Astrocyte (in vitro differentiated cells and primary cell): ENCODE results near the gene BSN. TPM values are rescaled to one million over a fixed set of nuclear protein-coding genes. Genes with fewer than 3 reads are reported as not detected.

Source experiments
- DNase-seq: peaks from one replicate; pipeline ENCODE4 v3.0.0-alpha.2; 2010; ENCODE audit warnings: low read depth
- FAIRE-seq: peaks from 2 replicates; lab custom pipeline; 2011; peaks lifted over from hg19 to GRCh38; lab: Jason Lieb, UNC
- H2AFZ ChIP-seq: 2 replicates; pipeline ENCODE4 v1.6.0; 2012; ENCODE audit warnings: low read depth, low read length, inconsistent platforms
- H3K27ac ChIP-seq: 2 replicates; pipeline ENCODE4 v1.5.1; 2011; ENCODE audit warnings: low read depth, low read length, inconsistent platforms
- H3K27me3 ChIP-seq: 2 replicates; pipeline ENCODE4 v1.6.0; 2011; ENCODE audit warnings: low read length, inconsistent platforms; ENCODE audit not compliant: insufficient read depth
- H3K36me3 ChIP-seq: 2 replicates; pipeline ENCODE4 v1.5.1; 2011; ENCODE audit warnings: low read length, inconsistent platforms; ENCODE audit not compliant: insufficient read depth
- H3K4me1 ChIP-seq: 2 replicates; pipeline ENCODE4 v1.5.1; 2011; ENCODE audit warnings: low read length, inconsistent platforms; ENCODE audit not compliant: insufficient read depth
- H3K4me2 ChIP-seq: 2 replicates; pipeline ENCODE4 v1.6.0; 2012; ENCODE audit warnings: low read length, inconsistent platforms
- H3K4me3 ChIP-seq: 2 replicates; pipeline ENCODE4 v1.5.1; 2011; ENCODE audit warnings: low read depth, mild to moderate bottlenecking, low read length, inconsistent platforms; ENCODE audit not compliant: insufficient read depth
- H3K79me2 ChIP-seq: 2 replicates; pipeline ENCODE4 v1.6.0; 2012; ENCODE audit warnings: mild to moderate bottlenecking, low read length, inconsistent platforms; ENCODE audit not compliant: insufficient read depth
- H3K9ac ChIP-seq: 2 replicates; pipeline ENCODE4 v1.6.0; 2012; ENCODE audit warnings: mild to moderate bottlenecking, low read length, inconsistent platforms
- H3K9me3 ChIP-seq: 2 replicates; pipeline ENCODE4 v1.5.1; 2012; ENCODE audit warnings: low read depth, mild to moderate bottlenecking, low read length, inconsistent platforms; ENCODE audit not compliant: insufficient read depth
- H4K20me1 ChIP-seq: 2 replicates; pipeline ENCODE4 v1.6.0; 2012; ENCODE audit warnings: low read length, inconsistent platforms; ENCODE audit not compliant: insufficient read depth
- H3K27ac Mint-ChIP-seq: one replicate; pipeline ENCODE4 v1.8.0; 2021; ENCODE audit warnings: mild to moderate bottlenecking, mixed read lengths; ENCODE audit not compliant: unreplicated experiment
- H3K27me3 Mint-ChIP-seq: one replicate; pipeline ENCODE4 v1.8.0; 2021; ENCODE audit warnings: low read depth, mixed read lengths; ENCODE audit not compliant: unreplicated experiment
- H3K36me3 Mint-ChIP-seq: one replicate; pipeline ENCODE4 v1.8.0; 2021; ENCODE audit warnings: low read depth, mixed read lengths; ENCODE audit not compliant: unreplicated experiment
- H3K4me1 Mint-ChIP-seq: one replicate; pipeline ENCODE4 v1.8.0; 2021; ENCODE audit warnings: low read depth, mixed read lengths; ENCODE audit not compliant: unreplicated experiment
- H3K4me3 Mint-ChIP-seq: one replicate; pipeline ENCODE4 v1.8.0; 2021; ENCODE audit warnings: mild to moderate bottlenecking, moderate library complexity, mixed read lengths; ENCODE audit not compliant: unreplicated experiment
- H3K9me3 Mint-ChIP-seq: one replicate; pipeline ENCODE4 v1.8.0; 2021; ENCODE audit warnings: mild to moderate bottlenecking, mixed read lengths; ENCODE audit not compliant: unreplicated experiment
- EZH2 ChIP-seq: IDR thresholded peaks from 2 replicates; pipeline ENCODE4 v1.6.1; 2012; ENCODE audit warnings: mild to moderate bottlenecking, low read length, inconsistent platforms; ENCODE audit not compliant: insufficient read depth
- total RNA-seq: library from RNA; stranded (reverse); gene quantifications from 2 replicates; pipeline ENCODE4 v1.2.1, GENCODE V29; 2021
- TF ChIP-seq, protein P1 (sequence below): IDR thresholded peaks from 2 replicates; pipeline ENCODE4 v1.5.1; 2011; ENCODE audit warnings: low read depth, mild to moderate bottlenecking, inconsistent platforms, low read length, moderate library complexity; ENCODE audit not compliant: insufficient read depth

BSN gene
- total RNA-seq, 1 donor from 2014 or later: 0.86 TPM

- Histone ChIP-seq H3K9ac (no peak overlapping the region), H3K4me2 (no peak overlapping the region), H3K79me2 (no peaks in the 10 kb centered on the region), H3K4me1 (no peaks in the 10 kb centered on the region), H3K36me3 (no peaks in the 10 kb centered on the region), H3K9me3 (no peaks in the 10 kb centered on the region), H3K4me3 (no peak overlapping the region), H3K27ac (no peak overlapping the region), H4K20me1 (no peaks in the 10 kb centered on the region), H3K27me3 (no peaks in the 10 kb centered on the region), H2AFZ (no peak overlapping the region)
- Mint-ChIP-seq H3K36me3 (no peaks in the 10 kb centered on the region), H3K9me3 (no peaks in the 10 kb centered on the region), H3K4me3 (no peak overlapping the region), H3K4me1 (peaks cover 3% of the 10 kb centered on the region), H3K27me3 (peaks cover 2% of the 10 kb centered on the region), H3K27ac (no peak overlapping the region)
- DNase-seq (no peak), FAIRE-seq (no peak)
- TF ChIP-seq, protein P1, sequence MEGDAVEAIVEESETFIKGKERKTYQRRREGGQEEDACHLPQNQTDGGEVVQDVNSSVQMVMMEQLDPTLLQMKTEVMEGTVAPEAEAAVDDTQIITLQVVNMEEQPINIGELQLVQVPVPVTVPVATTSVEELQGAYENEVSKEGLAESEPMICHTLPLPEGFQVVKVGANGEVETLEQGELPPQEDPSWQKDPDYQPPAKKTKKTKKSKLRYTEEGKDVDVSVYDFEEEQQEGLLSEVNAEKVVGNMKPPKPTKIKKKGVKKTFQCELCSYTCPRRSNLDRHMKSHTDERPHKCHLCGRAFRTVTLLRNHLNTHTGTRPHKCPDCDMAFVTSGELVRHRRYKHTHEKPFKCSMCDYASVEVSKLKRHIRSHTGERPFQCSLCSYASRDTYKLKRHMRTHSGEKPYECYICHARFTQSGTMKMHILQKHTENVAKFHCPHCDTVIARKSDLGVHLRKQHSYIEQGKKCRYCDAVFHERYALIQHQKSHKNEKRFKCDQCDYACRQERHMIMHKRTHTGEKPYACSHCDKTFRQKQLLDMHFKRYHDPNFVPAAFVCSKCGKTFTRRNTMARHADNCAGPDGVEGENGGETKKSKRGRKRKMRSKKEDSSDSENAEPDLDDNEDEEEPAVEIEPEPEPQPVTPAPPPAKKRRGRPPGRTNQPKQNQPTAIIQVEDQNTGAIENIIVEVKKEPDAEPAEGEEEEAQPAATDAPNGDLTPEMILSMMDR: no peak
- TF ChIP-seq EZH2: no peak
Measured at GRCh38 chr3:49591615-49592014, 37.3 kb downstream of the BSN start.

GRCh38 chr3:49593041-49593440 lies 38.8 kb downstream of the BSN start:
- Histone ChIP-seq H3K9ac (no peak overlapping the region), H2AFZ (no peak overlapping the region), H3K9me3 (no peaks in the 10 kb centered on the region), H4K20me1 (no peaks in the 10 kb centered on the region), H3K79me2 (no peaks in the 10 kb centered on the region), H3K27ac (no peak overlapping the region), H3K4me3 (no peak overlapping the region), H3K27me3 (no peaks in the 10 kb centered on the region), H3K4me1 (no peaks in the 10 kb centered on the region), H3K36me3 (no peaks in the 10 kb centered on the region), H3K4me2 (no peak overlapping the region)
- H3K27me3 Mint-ChIP-seq: no peaks in the 10 kb centered on the region
- DNase-seq: no peak
- H3K9me3 Mint-ChIP-seq: no peaks in the 10 kb centered on the region
- FAIRE-seq: no peak
- no peak overlapping the region for H3K27ac Mint-ChIP-seq
- H3K36me3 Mint-ChIP-seq: no peaks in the 10 kb centered on the region
- no peak overlapping the region for H3K4me3 Mint-ChIP-seq
- peaks cover 3% of the 10 kb centered on the region for H3K4me1 Mint-ChIP-seq
- no peak for TF ChIP-seq EZH2
- TF ChIP-seq, protein P1: no peak

- DNase-seq (no peak), FAIRE-seq (no peak)
- Mint-ChIP-seq H3K27me3 (no peaks in the 10 kb centered on the region), H3K4me3 (no peak overlapping the region), H3K4me1 (peaks cover 12% of the 10 kb centered on the region), H3K36me3 (no peaks in the 10 kb centered on the region), H3K27ac (no peak overlapping the region), H3K9me3 (no peaks in the 10 kb centered on the region)
- H3K27ac ChIP-seq: no peak overlapping the region
- no peaks in the 10 kb centered on the region for H4K20me1 ChIP-seq
- H3K4me2 ChIP-seq: no peak overlapping the region
- H2AFZ ChIP-seq: no peak overlapping the region
- no peaks in the 10 kb centered on the region for H3K36me3 ChIP-seq
- H3K27me3 ChIP-seq: no peaks in the 10 kb centered on the region
- TF ChIP-seq, protein P1: no peak
- no peak for TF ChIP-seq EZH2
- no peaks in the 10 kb centered on the region for H3K4me1 ChIP-seq
- no peaks in the 10 kb centered on the region for H3K79me2 ChIP-seq
- H3K9ac ChIP-seq: no peak overlapping the region
- H3K9me3 ChIP-seq: no peaks in the 10 kb centered on the region
- no peak overlapping the region for H3K4me3 ChIP-seq
Measured at GRCh38 chr3:49600781-49601180, 46.5 kb downstream of the BSN start.
